Activated CD4-positive, alpha-beta T cell treated with anti-CD3 and anti-CD28 coated beads, Interleukin-2, amount 50 U/mL, for 16 hours (primary cell): ENCODE measurements around the gene HSPA5.

Experiments used
- DNase-seq: peaks from one replicate; pipeline ENCODE4 v3.0.0-alpha.2; 2020

HSPA5 gene

DNA sequence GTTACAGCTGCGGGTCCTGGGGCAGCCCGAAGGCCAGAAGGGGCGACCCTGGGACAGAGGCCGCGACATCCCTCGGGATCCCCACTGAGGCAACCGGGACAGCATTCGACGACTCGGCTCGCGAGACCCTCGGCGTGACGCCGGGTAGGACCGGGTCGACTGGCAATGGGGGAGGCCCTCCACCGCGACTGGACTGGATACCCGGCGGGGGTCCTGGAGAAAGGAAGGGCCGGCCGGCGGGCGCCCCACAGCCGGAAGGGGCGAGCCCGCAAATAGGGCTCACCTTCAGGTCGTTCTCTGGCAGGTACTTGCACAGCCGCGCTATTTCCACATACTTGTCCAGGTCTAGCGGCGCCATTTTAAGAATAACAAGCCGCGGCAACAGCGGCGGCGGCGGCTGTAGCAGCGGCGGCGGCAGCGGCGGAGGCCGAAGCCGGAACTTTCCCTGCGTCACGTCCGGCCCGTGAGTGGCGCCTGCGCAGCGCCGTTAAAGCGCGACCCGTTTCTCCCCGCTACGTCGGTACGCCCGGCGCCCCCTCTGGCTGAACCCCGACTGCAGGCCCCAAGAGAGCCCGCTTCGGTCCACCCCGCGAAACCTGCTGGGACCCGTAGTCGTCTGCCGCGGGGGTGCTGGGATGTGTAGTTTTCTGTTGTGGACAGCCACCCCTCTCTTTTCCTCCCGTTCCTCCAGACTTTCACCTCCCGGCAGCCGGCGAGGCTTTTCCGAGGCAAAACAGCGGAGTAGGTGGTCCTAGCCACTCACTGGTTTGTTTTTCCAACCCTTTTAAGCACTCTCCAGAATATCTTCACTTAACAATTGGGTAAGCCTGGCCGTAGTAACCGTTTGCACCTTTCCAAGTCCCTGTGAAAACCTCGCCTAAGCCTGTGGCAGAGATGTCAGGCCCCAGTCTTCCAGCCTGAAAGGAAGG is 51.5 kb downstream of the HSPA5 start, which contains the start of gene PPP6C:
PPP6C (minus strand) TSS at position 443 of the 929 bp plus-strand sequence; CDS start at position 358, 85 bp downstream.
- DNase-seq, result peak; percentile 98

DNA sequence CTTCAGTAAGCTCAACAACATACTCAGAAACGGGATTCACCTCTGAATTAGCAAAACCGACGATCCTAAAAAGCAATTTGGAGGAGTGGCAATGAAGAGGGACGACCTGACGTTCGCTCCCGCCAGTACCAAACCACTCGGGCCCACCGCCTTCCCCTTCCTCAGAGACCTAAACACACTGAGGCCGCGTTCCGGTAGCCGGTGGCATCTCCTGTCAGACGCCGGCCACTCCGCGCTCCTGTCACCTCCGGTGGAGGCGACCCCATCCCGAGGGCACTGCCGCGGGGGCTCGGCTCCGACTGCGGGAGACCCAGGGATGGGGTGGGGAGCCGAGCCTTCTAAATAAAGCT is 52.2 kb downstream of the HSPA5 start:
- DNase-seq, result peak; percentile 25
